ENCODE results near the gene RAPGEF5. TPM values are rescaled to one million over a fixed set of nuclear protein-coding genes. Genes with fewer than 3 reads are reported as not detected.

The RAPGEF5 gene
- total and polyA plus RNA-seq, 12 donors, result 5.1 to 87.0 (median 26.0) TPM

DNA sequence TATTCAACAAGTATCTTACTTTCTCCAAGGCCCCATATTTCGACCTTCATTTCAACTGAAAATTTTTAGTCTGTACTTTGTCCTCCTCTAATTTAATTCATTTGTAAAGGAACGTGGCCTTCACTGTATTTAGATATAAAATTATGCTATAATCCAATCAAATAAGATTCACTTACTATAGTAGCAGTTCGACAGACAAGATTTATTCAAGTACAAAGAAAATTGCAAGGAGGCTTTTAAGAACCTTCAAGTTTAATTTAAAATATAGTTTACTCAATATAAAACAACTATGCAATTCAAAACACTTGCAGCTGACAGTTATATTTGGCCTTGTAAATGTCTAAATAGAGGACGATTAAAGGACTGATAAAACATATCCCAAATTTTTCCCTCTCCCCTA, 85.6 kb downstream of the RAPGEF5 start:
- DNase-seq, result no peak
- Histone ChIP-seq H3K27ac (no peak overlapping the region), H3K27me3 (no peaks in the 10 kb centered on the region), H3K4me3 (no peak overlapping the region), H3K36me3 (replicated peaks in 1 of 2) (no peaks in the 10 kb centered on the region), H3K4me1 (replicated peaks in 1 of 2) (no peaks in the 10 kb centered on the region), H3K9me3 (replicated peaks in 1 of 3) (no peaks in the 10 kb centered on the region)
- WGBS, 4 donors, result 60 to 70% (median 68%) methylated on average over 4 of the region's 4 CpGs
- TF ChIP-seq, protein P1, sequence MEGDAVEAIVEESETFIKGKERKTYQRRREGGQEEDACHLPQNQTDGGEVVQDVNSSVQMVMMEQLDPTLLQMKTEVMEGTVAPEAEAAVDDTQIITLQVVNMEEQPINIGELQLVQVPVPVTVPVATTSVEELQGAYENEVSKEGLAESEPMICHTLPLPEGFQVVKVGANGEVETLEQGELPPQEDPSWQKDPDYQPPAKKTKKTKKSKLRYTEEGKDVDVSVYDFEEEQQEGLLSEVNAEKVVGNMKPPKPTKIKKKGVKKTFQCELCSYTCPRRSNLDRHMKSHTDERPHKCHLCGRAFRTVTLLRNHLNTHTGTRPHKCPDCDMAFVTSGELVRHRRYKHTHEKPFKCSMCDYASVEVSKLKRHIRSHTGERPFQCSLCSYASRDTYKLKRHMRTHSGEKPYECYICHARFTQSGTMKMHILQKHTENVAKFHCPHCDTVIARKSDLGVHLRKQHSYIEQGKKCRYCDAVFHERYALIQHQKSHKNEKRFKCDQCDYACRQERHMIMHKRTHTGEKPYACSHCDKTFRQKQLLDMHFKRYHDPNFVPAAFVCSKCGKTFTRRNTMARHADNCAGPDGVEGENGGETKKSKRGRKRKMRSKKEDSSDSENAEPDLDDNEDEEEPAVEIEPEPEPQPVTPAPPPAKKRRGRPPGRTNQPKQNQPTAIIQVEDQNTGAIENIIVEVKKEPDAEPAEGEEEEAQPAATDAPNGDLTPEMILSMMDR (IDR thresholded peaks at IDR 0.05), result no peak
- no peak for TF ChIP-seq POLR2A (IDR thresholded peaks at IDR 0.05)
- intact Hi-C loops (cut with DNase I), result no loop called here

DNA sequence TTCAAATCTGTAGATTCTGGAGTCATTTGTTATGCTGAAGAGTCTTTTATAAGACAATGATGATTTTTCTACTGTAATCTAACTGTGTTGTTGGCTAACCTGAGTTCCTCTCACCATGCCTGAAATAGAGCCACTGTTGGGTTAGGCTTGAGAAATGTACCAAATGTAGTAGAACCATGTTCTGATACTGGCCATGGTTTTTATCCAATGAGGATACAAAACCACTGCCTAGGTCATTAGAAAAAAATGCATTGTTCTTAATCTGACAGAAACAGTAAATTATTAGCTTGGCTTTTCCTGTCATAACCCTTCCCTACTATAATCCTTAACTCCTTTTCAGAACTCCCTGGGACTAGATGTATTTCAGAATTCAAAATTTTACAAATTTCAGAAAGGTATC, 86.6 kb downstream of the RAPGEF5 start:
- Histone ChIP-seq H3K4me3 (no peak overlapping the region), H3K36me3 (replicated peaks in 1 of 2) (no peaks in the 10 kb centered on the region), H3K27me3 (no peaks in the 10 kb centered on the region), H3K27ac (no peak overlapping the region), H3K4me1 (replicated peaks in 1 of 2) (no peaks in the 10 kb centered on the region), H3K9me3 (replicated peaks in 1 of 3) (no peaks in the 10 kb centered on the region)
- intact Hi-C loops (cut with DNase I), result no loop called here
- no peak for DNase-seq
- TF ChIP-seq, protein P1 (IDR thresholded peaks at IDR 0.05), result no peak
- no peak for TF ChIP-seq POLR2A (IDR thresholded peaks at IDR 0.05)

DNA sequence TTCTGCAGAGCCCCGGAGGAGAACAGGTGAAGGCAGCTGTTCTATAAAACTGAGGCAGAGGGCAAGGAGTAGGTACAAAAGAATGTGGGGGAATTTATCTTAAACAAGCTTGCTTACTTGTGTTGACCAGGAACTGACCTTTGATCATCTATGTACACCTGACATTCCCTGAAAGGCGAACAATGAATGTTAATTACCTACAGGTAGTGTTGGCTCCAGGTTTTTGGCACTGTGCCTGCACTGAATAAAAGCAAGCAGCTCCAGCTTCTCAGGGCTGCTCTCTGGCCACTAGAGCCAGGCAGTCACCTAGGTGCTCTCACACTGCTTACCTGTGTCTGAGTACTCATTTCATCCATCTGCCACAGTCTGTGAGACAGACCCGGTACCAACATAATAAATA, 87.0 kb downstream of the RAPGEF5 start:
- no peak overlapping the region for H3K27ac ChIP-seq
- TF ChIP-seq, protein P1 (IDR thresholded peaks at IDR 0.05), result no peak
- no peak for TF ChIP-seq POLR2A (IDR thresholded peaks at IDR 0.05)
- H3K4me1 ChIP-seq (replicated peaks in 1 of 2), result no peaks in the 10 kb centered on the region
- 88 to 95% (median 92%) methylated on average over 3 of the region's 3 CpGs for WGBS, 4 donors
- no peak for DNase-seq
- intact Hi-C loops (cut with DNase I), result no loop called here
- H3K9me3 ChIP-seq (replicated peaks in 1 of 3), result no peaks in the 10 kb centered on the region
- no peaks in the 10 kb centered on the region for H3K36me3 ChIP-seq (replicated peaks in 1 of 2)
- no peak overlapping the region for H3K4me3 ChIP-seq
- H3K27me3 ChIP-seq, result no peaks in the 10 kb centered on the region

DNA sequence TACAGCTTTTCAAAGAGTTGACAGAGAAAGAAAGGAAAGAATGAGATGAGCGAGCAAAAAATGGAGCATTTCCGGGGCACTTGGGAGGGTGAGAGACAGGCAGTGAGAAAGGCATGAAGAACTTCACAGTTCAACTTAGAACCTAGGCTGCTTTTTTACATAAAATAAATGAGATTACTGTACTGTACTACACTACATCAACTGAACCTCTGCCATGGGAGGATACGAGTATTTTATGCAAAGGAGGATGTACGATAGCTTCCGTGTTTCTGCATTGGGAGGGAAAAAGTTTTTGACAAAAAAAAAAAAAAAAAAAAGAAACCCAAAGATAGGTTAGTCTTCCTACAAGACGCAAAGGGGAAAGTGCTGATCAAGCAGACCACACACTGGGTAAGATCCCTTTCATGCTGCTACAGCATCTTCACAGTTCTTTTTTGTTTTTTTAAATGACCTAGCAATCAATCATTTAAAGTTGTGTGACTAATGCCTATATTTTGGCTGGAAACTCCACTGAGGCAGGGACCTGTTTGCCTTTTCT, 88.0 kb downstream of the RAPGEF5 start:
- intact Hi-C loops (cut with DNase I), result no loop called here
- WGBS, 4 donors, result 78 to 82% (median 81%) methylated on average over 6 of the region's 6 CpGs
- TF ChIP-seq, protein P1 (IDR thresholded peaks at IDR 0.05), result no peak

More for the DNA sequence above, 88.0 kb downstream of the RAPGEF5 start:
- H3K36me3 ChIP-seq (replicated peaks in 1 of 2), result no peaks in the 10 kb centered on the region
- no peaks in the 10 kb centered on the region for H3K4me1 ChIP-seq (replicated peaks in 1 of 2)
- no peaks in the 10 kb centered on the region for H3K27me3 ChIP-seq
- no peaks in the 10 kb centered on the region for H3K9me3 ChIP-seq (replicated peaks in 1 of 3)
- no peak overlapping the region for H3K27ac ChIP-seq
- no peak for DNase-seq
- no peak overlapping the region for H3K4me3 ChIP-seq
